HG02759 (cell line): ENCODE data around the gene KRT15.

ENCODE experiments used
- ATAC-seq: cut with Tn5 transposase; IDR thresholded peaks from one replicate; pipeline ENCODE4 v1.9.1; 2021; ENCODE audit warnings: mild to moderate bottlenecking, moderate library complexity; ENCODE audit not compliant: unreplicated experiment

KRT15 gene

DNA sequence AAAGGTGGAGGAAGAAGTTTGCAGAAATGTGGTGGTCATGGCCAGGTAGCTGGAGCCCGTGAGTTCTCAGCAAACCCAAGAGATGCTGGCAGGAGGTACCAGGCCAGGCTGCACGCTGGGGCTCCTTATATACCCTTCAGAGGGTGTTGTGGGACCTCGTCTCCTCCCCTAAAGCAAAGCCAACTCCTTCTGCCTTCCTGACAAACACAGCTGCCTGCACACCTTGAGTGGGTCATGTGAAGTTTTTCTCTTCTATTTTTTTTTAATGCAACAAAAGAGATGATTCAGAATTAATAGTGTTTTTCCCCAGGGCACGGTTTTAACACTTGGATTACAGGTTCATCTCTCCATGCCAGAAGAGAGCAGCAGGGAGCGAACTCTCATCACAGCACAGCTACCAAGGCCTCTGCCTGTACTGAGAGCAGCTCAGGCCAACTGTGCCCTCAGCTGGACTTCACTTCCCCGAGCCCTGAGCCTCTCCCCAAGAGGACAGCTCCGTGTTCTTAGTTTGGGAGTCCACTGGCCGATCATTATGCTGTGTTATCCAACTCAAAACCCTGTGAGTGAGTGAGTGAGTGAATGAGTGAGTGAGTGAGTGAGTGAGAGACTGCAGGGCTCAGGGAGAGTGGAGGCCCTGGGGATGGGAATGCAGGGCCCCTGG lies at the start of gene KRT15:
Gene KRT15 (minus strand): TSS at position 102 of the 661 bp plus-strand sequence. CDS start 63 bp downstream, at position 39.
- ATAC-seq = no peak

DNA sequence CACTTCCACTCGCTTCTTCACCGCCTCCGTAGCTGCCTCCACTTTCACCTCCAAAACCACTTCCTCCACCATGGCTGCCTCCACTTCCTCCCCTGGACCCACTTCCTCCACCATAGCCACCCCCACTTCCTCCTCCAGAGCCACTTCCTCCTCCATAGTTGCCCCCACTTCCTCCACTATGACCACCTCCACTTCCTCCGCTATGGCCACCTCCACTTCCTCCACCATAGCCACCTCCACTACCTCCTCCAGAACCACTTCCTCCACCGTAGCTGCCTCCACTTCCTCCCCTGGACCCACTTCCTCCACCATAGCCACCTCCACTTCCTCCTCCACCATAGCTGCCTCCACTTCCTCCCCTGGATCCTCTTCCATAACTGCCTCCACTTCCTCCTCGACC lies 48.6 kb upstream of the KRT15 start:
- ATAC-seq = no peak

- ATAC-seq = no peak
Observed at GRCh38 chr17:41565338-41565737, 46.6 kb upstream of the KRT15 start.

GRCh38 chr17:41563607-41564170 lies 45.0 kb upstream of the KRT15 start:
- ATAC-seq = no peak

GRCh38 chr17:41561554-41561953 lies 42.9 kb upstream of the KRT15 start:
- ATAC-seq = no peak

GRCh38 chr17:41559548-41559947 lies 40.9 kb upstream of the KRT15 start:
- ATAC-seq = no peak

- no peak for ATAC-seq
Observed at GRCh38 chr17:41556931-41557330, 38.2 kb upstream of the KRT15 start.

GRCh38 chr17:41556306-41556705 lies 37.6 kb upstream of the KRT15 start:
- ATAC-seq = no peak

- ATAC-seq = no peak
Observed at GRCh38 chr17:41555105-41555887, 36.6 kb upstream of the KRT15 start.

GRCh38 chr17:41553987-41554680 lies 35.4 kb upstream of the KRT15 start:
- no peak for ATAC-seq

GRCh38 chr17:41553176-41553575 lies 34.5 kb upstream of the KRT15 start:
- ATAC-seq = no peak

GRCh38 chr17:41552455-41552854 lies 33.8 kb upstream of the KRT15 start:
- no peak for ATAC-seq

GRCh38 chr17:41551365-41551764 lies 32.7 kb upstream of the KRT15 start:
- ATAC-seq = no peak

- no peak for ATAC-seq
Observed at GRCh38 chr17:41549596-41550039, 30.9 kb upstream of the KRT15 start.

DNA sequence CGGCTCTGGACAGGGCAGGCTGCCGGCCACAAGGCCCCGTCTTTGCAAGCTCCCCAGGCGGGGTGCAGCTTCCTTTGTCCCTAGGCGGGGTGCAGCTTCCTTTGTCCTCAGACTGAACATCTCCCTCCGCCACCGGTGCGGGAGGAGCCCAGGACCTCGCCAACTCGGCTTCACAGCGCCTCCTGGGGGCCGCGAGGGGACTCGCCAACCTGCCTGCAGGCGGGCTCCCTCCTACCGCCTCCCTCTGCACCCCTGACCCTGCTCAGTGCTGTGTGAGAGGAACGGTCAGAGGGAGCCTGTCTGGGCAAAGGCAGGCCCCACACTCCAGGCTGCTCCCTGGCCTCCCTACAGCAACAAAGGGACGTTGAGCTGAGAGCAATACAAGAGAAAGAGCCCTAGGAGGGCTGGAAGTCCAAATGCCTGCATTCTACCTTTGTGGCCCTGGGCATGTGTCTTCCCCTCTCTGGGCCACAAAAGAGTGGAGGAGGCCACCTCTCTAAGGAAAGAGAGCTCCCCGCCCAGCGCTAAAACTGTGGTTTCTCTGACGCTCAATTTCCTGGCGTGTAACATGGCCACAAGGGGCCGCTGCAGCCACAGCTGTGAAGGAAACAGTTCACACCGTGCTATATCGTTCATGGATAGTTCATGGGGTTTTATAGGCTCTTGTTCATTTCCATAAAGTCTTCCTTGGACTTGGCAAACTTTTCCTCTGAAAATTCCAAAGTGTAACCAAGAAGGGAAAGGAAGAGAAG lies 30.3 kb upstream of the KRT15 start:
- ATAC-seq = peak; percentile 79

DNA sequence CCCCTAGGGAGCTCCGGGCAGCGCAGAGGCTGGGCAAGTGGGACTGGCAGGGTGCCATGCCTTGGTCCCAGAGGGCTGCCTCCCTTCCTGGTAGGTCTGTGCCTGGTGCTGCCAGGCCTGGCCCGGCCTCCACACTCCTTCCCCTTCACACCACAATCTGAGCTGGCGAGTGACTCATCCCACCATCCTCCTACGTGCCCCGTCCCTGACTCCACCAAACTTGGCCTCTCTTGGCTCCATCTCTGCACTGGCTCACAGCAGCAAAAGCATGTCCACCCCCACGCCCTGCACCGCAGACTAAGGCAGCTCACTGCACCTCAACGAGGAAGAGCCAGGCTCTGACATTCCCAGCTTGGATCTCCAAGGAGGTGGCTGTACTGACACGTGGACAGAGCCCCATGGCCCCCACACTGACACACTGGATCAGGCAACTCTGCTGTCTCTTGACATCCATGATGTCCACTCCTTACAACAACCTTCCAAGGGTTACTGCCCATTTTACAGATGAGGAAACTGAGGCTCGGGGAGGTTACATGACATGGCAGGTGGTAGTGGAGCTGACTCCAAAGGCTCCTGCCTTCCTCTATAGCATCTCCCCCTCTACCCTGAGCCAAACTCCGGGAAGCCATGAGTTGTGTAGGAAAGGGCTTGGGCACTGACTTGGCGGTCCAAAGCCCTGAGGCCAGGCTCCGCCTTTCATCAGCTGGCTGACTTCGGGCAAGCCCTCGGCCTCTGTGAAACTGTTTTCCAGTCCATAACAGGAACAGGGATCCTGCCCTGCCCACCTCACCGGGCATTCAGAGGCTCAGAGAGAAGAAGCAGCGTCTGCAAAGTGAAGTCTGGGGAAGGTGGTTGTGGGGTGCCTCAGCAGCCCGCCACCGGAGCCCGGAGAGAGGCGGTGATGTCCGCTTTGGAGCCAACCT lies 29.5 kb upstream of the KRT15 start:
- no peak for ATAC-seq

- no peak for ATAC-seq
Observed at GRCh38 chr17:41547378-41547841, 28.7 kb upstream of the KRT15 start.

DNA sequence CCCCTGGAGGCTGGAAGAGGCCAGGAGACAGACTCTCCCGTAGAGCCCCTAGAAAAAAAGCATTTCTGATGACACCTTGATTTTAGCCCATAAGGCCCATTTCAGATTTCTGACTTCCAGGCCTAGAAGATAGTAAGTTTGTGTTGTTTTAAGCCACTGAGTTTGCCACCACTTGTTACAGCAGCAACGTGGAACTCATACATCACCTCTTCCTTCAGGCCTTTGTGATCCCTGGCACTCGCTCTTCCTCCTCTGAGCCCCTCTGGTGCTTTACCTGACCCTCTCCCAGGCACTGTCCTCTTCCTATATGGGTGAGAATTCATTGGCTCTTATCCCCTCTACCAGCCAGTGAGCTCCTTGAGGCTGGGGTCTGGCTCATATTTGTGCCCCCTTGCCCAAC lies 28.1 kb upstream of the KRT15 start:
- no peak for ATAC-seq

GRCh38 chr17:41545829-41546410 lies 27.2 kb upstream of the KRT15 start:
- ATAC-seq = no peak
